ENCODE results near the gene PGM2L1. TPM values are rescaled to one million over a fixed set of nuclear protein-coding genes. Genes with fewer than 3 reads are reported as not detected.

The PGM2L1 gene
- total RNA-seq, 1 donor from 2014 or later, result 1.8 TPM

- no peak for DNase-seq (ENCODE audit: low spot score)
- intact Hi-C loops (cut with DNase I), result no loop called here
Observed at GRCh38 chr11:74316772-74317505, 81.3 kb downstream of the PGM2L1 start.

- DNase-seq (ENCODE audit: low spot score), result no peak
- intact Hi-C loops (cut with DNase I), result no loop called here
Observed at GRCh38 chr11:74312326-74312725, 85.9 kb downstream of the PGM2L1 start.

GRCh38 chr11:74311352-74311926 is 86.8 kb downstream of the PGM2L1 start, which contains the start of gene P4HA3:
TSS of gene P4HA3 (minus strand) at chr11:74311640. CDS start at chr11:74311611, 29 bp downstream.
- DNase-seq (ENCODE audit: low spot score), result peak; percentile 90
- intact Hi-C loops (cut with DNase I), result no loop called here

GRCh38 chr11:74310857-74311256 is 87.4 kb downstream of the PGM2L1 start:
- DNase-seq (ENCODE audit: low spot score), result no peak
- intact Hi-C loops (cut with DNase I), result no loop called here

DNA sequence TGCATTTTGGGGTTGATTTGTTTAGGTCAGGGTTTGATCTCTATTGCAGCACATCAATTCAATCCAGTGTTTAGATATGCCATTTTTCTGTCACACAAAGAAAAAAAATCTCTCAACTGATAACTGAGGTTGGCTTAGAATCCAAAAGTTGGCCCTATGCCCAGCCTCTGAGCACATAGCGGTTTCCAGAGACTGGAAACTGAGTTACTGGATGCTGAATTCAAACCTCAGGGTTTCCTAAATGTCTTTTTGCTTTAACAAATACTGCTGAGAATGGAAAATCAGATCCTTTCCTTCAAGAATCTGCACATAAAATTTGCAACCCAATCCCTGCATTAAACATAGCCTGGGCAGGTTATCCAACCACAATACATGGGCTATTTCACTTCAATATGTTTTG is 90.8 kb downstream of the PGM2L1 start:
- intact Hi-C loops (cut with DNase I), result no loop called here
- DNase-seq (ENCODE audit: low spot score), result no peak

DNA sequence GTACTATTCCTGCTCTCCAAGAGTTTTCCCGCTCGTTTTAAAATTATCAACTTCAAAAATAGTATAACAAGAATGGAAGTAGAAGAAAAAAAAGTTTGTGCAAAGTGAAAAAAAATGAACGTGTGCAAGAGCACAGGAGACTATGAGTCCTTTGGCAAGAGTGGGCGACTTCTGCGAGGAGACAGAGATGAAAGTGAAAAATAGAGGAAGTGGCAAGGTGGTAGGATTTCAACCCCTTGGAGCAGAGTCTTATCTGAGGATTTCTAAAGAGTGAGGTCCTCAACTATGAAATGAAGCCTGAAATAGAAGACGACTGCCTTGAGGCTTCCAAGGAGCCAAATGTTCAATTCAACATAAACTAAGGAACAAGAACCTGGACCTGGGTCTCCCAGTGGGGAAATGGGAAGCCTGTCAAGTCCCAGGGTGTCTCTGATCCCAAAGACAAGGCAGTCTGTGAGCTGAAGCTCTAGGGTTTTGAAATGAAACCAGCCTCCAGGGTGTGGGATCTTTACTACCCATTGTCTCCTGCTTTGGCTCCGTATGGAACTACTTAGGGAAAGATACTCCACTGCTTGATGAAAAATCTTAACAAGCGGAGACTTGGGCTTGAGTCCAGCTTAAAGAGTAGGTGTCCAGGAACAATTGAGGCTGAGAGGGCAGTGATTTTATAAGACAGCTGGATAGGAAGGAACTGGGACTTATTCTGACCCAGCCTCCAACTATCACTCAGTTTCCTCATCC is 91.6 kb downstream of the PGM2L1 start:
- DNase-seq (ENCODE audit: low spot score), result no peak
- intact Hi-C loops (cut with DNase I), result no loop called here

DNA sequence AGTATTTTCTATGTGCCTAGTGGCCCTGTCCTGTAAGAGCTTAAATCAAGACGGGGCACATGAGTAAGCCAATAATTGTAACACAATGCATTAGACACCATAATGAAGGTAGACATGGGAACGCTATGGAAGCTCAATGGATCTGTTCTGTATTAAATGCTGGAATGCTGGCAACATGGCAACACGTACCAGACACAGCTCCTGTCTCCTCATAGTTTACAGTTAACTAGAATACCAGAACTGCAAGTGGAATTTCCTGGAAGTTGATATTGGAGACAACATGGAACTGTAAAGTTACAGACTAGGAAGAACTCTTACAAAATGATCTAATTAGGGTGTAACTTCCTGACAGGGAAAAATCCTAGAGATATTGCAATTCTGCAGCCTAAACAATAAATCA is 99.2 kb downstream of the PGM2L1 start:
- intact Hi-C loops (cut with DNase I), result no loop called here
- DNase-seq (ENCODE audit: low spot score), result no peak

GRCh38 chr11:74297484-74297883 is 100.7 kb downstream of the PGM2L1 start:
- intact Hi-C loops (cut with DNase I), result no loop called here
- DNase-seq (ENCODE audit: low spot score), result no peak

DNA sequence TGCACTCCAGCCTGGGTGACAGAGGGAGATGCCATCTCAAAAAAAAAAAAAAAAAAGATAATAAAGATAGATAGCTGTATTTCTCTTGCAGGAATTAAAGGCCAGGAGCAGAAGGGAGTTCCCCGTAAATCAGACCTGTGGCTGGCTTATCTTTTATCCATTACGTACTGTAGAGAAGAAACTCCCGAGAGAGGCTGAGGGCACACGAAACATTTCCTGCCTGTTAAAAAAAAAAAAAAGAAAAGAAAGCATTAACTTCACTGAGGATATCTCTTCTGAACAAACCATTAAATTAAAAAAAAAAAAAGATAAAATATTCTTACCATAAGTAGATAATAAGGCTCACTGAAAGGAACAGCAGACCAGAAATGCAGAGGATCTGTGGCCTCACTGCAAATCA is 109.3 kb downstream of the PGM2L1 start:
- intact Hi-C loops (cut with DNase I), result no loop called here
- DNase-seq (ENCODE audit: low spot score), result no peak

DNA sequence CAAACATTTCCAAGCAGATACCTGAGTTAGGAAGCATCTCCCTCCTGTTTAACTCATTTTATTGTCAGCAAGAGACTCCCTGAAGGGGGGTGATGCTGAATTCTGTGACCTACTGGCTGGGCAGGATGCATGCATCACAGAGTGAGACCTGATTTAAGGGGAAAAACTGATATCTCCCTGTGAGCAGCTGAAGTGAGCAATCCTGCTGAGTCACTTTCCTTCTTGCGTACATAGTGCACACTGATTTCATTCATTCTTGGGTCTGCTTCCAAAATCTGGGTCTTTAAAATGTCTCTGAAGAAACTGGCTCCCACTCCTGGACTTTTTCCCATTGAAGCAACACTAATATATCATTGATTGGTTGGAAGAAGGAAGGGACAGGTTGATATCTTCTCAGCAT is 110.1 kb downstream of the PGM2L1 start:
- intact Hi-C loops (cut with DNase I), result no loop called here
- DNase-seq (ENCODE audit: low spot score), result no peak

GRCh38 chr11:74284466-74284865 is 113.8 kb downstream of the PGM2L1 start:
- intact Hi-C loops (cut with DNase I), result no loop called here
- no peak for DNase-seq (ENCODE audit: low spot score)

DNA sequence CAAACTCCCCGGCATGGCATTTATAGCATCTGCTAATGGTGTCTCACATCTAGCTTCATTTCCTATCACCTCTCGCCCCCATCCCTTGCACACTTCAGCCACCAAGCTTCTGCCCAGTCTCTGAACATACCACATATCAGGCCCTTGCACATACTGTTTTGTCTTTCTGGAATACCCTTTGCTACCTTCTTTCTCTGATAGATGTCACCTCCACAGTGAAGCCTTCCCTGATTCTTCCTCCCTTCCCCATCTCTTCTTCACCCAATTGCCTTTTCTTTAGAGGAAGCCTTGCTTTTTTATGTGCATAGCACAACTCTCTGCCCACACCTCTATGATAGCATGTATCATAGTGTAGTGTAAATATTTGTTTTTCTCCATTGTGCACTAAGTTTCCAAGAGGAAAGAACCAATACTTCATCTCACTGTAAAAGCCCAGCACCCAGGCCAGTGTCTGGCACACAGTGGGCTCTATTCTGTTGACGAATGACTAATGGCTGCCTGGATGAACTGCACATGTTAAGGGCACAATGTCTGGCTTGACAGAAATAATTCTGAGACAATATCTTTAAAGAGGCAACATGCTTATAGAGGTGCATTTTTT is 114.6 kb downstream of the PGM2L1 start:
- intact Hi-C loops (cut with DNase I), result no loop called here
- no peak for DNase-seq (ENCODE audit: low spot score)

GRCh38 chr11:74282914-74283371 is 115.3 kb downstream of the PGM2L1 start:
- no peak for DNase-seq (ENCODE audit: low spot score)
- intact Hi-C loops (cut with DNase I), result no loop called here

DNA sequence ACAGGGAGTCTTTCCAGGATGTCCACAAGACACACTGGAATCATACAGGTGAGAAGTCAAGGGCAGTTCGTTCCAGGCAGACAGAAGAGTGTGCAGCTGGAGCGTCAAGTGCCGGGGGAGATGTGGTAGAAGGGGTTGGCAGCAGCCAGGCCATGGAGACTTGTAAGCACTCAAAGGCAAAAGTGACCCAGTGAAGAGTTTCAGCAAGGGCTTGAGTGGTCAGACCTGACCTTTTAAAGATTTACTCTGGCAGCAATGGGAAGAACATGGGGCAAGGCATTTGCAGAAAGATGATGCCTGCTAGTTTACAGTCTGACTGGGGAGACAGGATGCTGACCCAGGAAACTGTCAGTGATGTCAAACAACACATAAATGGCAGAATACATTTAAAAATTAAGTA is 115.8 kb downstream of the PGM2L1 start:
- DNase-seq (ENCODE audit: low spot score), result no peak
- intact Hi-C loops (cut with DNase I), result no loop called here

GRCh38 chr11:74280494-74280893 is 117.7 kb downstream of the PGM2L1 start:
- no peak for DNase-seq (ENCODE audit: low spot score)

More at GRCh38 chr11:74280494-74280893, 117.7 kb downstream of the PGM2L1 start:
- intact Hi-C loops (cut with DNase I), result no loop called here

Small RNA genes lying within 50 kb of the gene (microRNA-seq; reads per million reads assigned to microRNA genes)
- not detected for gene MIR548AL

Other genes with a start within 250 kb of the PGM2L1 start
- 13.2 TPM for gene C2CD3, start 227.4 kb downstream of the PGM2L1 start, total RNA-seq
- gene PPME1, start 227.1 kb downstream of the PGM2L1 start, total RNA-seq, result 36.8 TPM
- 0.54 TPM for gene P4HA3, start 86.8 kb downstream of the PGM2L1 start, total RNA-seq
- 2.1 TPM for gene KCNE3, start 69.1 kb upstream of the PGM2L1 start, total RNA-seq
- gene LIPT2, start 95.3 kb upstream of the PGM2L1 start, total RNA-seq, result 1.8 TPM
- 6.9 TPM for gene POLD3, start 194.1 kb upstream of the PGM2L1 start, total RNA-seq

Data from cardiac septum (tissue), 1 donor.